Activated CD4-positive, alpha-beta T cell treated with anti-CD3 and anti-CD28 coated beads, Interleukin-2, amount 10 ng/mL, durations not matched to agents 7 days and 5 days (primary cell): ENCODE data around the gene ZMAT2. TPM values are rescaled to one million over a fixed set of nuclear protein-coding genes. Genes with fewer than 3 reads are reported as not detected.
"Not testable (repeated sequence)": the region's sequence is repeated elsewhere in the genome, so short reads cannot be mapped to it uniquely, and the experiment has no call there.

Source experiments
- CTCF ChIA-PET: fragments of 350-600 bp; sonication (Branson Sonifier 250); formaldehyde crosslinking; loops from one replicate; lab custom pipeline; 2021; ENCODE audit warnings: antibody characterized with exemption; lab: Charles Lee
- POLR2A ChIA-PET: fragments of 350-600 bp; sonication (Branson Sonifier 250); formaldehyde crosslinking; loops from one replicate; lab custom pipeline; 2021; ENCODE audit warnings: antibody characterized with exemption; lab: Charles Lee
- DNase-seq: peaks from one replicate; pipeline ENCODE4 v3.0.0-alpha.2; 2020
- H3K27ac Mint-ChIP-seq: one replicate; pipeline ENCODE4 v1.8.0; 2021; ENCODE audit warnings: mild to moderate bottlenecking, moderate library complexity, mixed read lengths
- H3K27me3 Mint-ChIP-seq: one replicate; pipeline ENCODE4 v1.8.0; 2021; ENCODE audit warnings: mixed read lengths
- H3K36me3 Mint-ChIP-seq: one replicate; pipeline ENCODE4 v1.8.0; 2021; ENCODE audit warnings: low read depth, mixed read lengths
- H3K4me1 Mint-ChIP-seq: one replicate; pipeline ENCODE4 v1.8.0; 2021; ENCODE audit warnings: mixed read lengths
- H3K4me3 Mint-ChIP-seq: one replicate; pipeline ENCODE4 v1.8.0; 2021; ENCODE audit warnings: mild to moderate bottlenecking, moderate library complexity, mixed read lengths
- H3K9me3 Mint-ChIP-seq: one replicate; pipeline ENCODE4 v1.8.0; 2021; ENCODE audit warnings: mixed read lengths
- total RNA-seq, 2 experiments: library from RNA; stranded (reverse); gene quantifications; one replicate each; pipeline ENCODE4 v1.2.3, GENCODE V29; 2021

Gene ZMAT2
- total RNA-seq, 2 experiments from 2014 or later, result 52.4 to 61.3 TPM

GRCh38 chr5:140674629-140675028 is 25.6 kb upstream of the ZMAT2 start:
- ChIA-PET POLR2A (interaction anchor here (0.5 to 1.2 kb wide), 4 partner anchors 13 to 231 kb away, joined by 3 to 4 read pairs (median 3); no protein-coding TSS in a partner anchor), CTCF (interaction anchor here (0.7 to 2.6 kb wide), 5 partner anchors 9 to 26 kb away, joined by 3 to 14 read pairs (median 4); partner anchors contain the start of gene ZMAT2)
- no peak for DNase-seq
- no peaks in the 10 kb centered on the region for H3K9me3 Mint-ChIP-seq
- H3K4me1 Mint-ChIP-seq, result peaks cover 6% of the 10 kb centered on the region
- H3K27me3 Mint-ChIP-seq, result no peaks in the 10 kb centered on the region
- H3K27ac Mint-ChIP-seq, result no peak overlapping the region
- peaks cover 58% of the 10 kb centered on the region for H3K36me3 Mint-ChIP-seq
- H3K4me3 Mint-ChIP-seq, result no peak overlapping the region

GRCh38 chr5:140677947-140678346 is 22.3 kb upstream of the ZMAT2 start:
- Mint-ChIP-seq H3K27me3 (no peaks in the 10 kb centered on the region), H3K36me3 (peaks cover 59% of the 10 kb centered on the region), H3K9me3 (no peaks in the 10 kb centered on the region), H3K4me1 (peaks cover 6% of the 10 kb centered on the region), H3K4me3 (no peak overlapping the region), H3K27ac (no peak overlapping the region)
- CTCF ChIA-PET, result interaction anchor here (1.2 to 1.9 kb wide), 4 partner anchors 10 to 33 kb away, joined by 3 to 6 read pairs (median 4); partner anchors contain the start of genes HARS1 and HARS2
- POLR2A ChIA-PET, result no interaction called here
- DNase-seq, result no peak

GRCh38 chr5:140678993-140679392 is 21.3 kb upstream of the ZMAT2 start:
- POLR2A ChIA-PET, result no interaction called here
- CTCF ChIA-PET, result interaction anchor here (0.6 to 1.7 kb wide), 4 partner anchors 11 to 579 kb away, joined by 3 to 6 read pairs (median 4); partner anchors contain the start of genes HARS1 and HARS2
- Mint-ChIP-seq H3K4me3 (no peak overlapping the region), H3K27me3 (no peaks in the 10 kb centered on the region), H3K36me3 (peaks cover 64% of the 10 kb centered on the region), H3K27ac (no peak overlapping the region), H3K9me3 (no peaks in the 10 kb centered on the region), H3K4me1 (peaks cover 6% of the 10 kb centered on the region)
- no peak for DNase-seq

DNA sequence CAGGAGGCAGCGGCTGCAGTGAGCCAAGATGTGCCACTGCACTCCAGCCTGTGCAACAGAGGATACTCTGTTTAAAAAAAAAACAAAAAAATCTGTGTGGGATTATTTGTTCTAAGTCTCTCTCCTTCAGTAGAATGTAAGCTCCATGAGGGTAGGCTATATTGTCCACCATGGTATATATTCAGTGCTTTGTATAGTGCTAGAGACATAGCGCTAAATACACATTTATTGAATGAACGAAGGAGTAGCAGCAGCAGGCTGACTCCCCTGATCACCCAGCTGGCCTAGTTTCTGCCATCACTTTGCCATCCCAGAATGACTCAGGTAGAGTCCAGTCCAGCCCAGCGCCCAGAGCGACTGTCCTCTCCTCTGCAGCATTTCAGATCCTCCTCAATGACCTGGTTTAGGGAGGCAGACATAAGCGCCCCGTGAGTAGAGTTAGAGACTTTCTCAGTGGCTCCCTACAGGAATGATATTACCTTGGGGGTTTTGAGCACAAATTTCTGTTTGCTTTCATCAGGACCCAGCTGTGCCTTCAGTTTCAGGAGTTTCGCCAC is 9.8 kb upstream of the ZMAT2 start:
- Mint-ChIP-seq H3K27ac (peak overlapping the region; percentile 97), H3K27me3 (no peaks in the 10 kb centered on the region), H3K9me3 (no peaks in the 10 kb centered on the region), H3K4me3 (peak overlapping the region; percentile 99), H3K36me3 (peaks cover 50% of the 10 kb centered on the region), H3K4me1 (peaks cover 44% of the 10 kb centered on the region)
- POLR2A ChIA-PET, result interaction anchor here (1.0 to 1.1 kb wide), 3 partner anchors 9 to 43 kb away, joined by 3 read pairs; partner anchors contain the start of genes IK and NDUFA2
- CTCF ChIA-PET, result interaction anchor here (0.7 to 3.3 kb wide), 11 partner anchors 10 to 161 kb away, joined by 3 to 14 read pairs (median 3); partner anchors contain the start of genes IK, NDUFA2 and ZMAT2
- DNase-seq, result no peak

GRCh38 chr5:140690941-140691924 is 9.0 kb upstream of the ZMAT2 start, which contains the start of the genes HARS1 and HARS2:
Gene HARS1 (minus strand): TSS chr5:140691370. CDS start chr5:140691304, 66 bp downstream.
Gene HARS2 (plus strand): TSS chr5:140691455. CDS start chr5:140691649, 194 bp downstream.
- peaks cover 44% of the 10 kb centered on the region for H3K4me1 Mint-ChIP-seq
- peak within 1 kb of the TSS; percentile 99 for H3K4me3 Mint-ChIP-seq
- peaks cover 56% of the 10 kb centered on the region for H3K36me3 Mint-ChIP-seq
- CTCF ChIA-PET, result interaction anchor here (0.7 to 3.3 kb wide), 10 partner anchors 9 to 162 kb away, joined by 3 to 14 read pairs (median 3); partner anchors contain the start of genes IK, NDUFA2 and ZMAT2
- H3K27ac Mint-ChIP-seq, result peak within 1 kb of the TSS; percentile 97
- no peaks in the 10 kb centered on the region for H3K27me3 Mint-ChIP-seq
- DNase-seq, result peak; percentile 87
- H3K9me3 Mint-ChIP-seq, result no peaks in the 10 kb centered on the region
- POLR2A ChIA-PET, result interaction anchor here (0.5 to 1.1 kb wide), 4 partner anchors 9 to 44 kb away, joined by 3 read pairs; partner anchors contain the start of genes IK and NDUFA2

- CTCF ChIA-PET, result interaction anchor here (0.9 to 1.2 kb wide), 2 partner anchors 17 to 348 kb away, joined by 3 to 4 read pairs; partner anchors contain the start of gene HBEGF
- POLR2A ChIA-PET, result no interaction called here
- Mint-ChIP-seq H3K4me1 (peaks cover 41% of the 10 kb centered on the region), H3K9me3 (no peaks in the 10 kb centered on the region), H3K27me3 (no peaks in the 10 kb centered on the region), H3K36me3 (peaks cover 68% of the 10 kb centered on the region), H3K4me3 (no peak overlapping the region), H3K27ac (no peak overlapping the region)
- DNase-seq, result no peak
These were observed 6.0 kb upstream of the ZMAT2 start for GRCh38 chr5:140694276-140694675.

GRCh38 chr5:140696891-140697492 is 3.3 kb upstream of the ZMAT2 start:
- peaks cover 69% of the 10 kb centered on the region for H3K36me3 Mint-ChIP-seq
- no peak overlapping the region for H3K4me3 Mint-ChIP-seq
- H3K27me3 Mint-ChIP-seq, result no peaks in the 10 kb centered on the region
- ChIA-PET CTCF (interaction anchor here (1.5 to 1.7 kb wide), 2 partner anchors 10 to 351 kb away, joined by 4 read pairs; no protein-coding TSS in a partner anchor), POLR2A (no interaction called here)
- peak overlapping the region; percentile 19 for H3K27ac Mint-ChIP-seq
- peaks cover 41% of the 10 kb centered on the region for H3K4me1 Mint-ChIP-seq
- H3K9me3 Mint-ChIP-seq, result no peaks in the 10 kb centered on the region
- no peak for DNase-seq

GRCh38 chr5:140707812-140708211 is 7.6 kb downstream of the ZMAT2 start:
- peaks cover 28% of the 10 kb centered on the region for H3K36me3 Mint-ChIP-seq
- POLR2A ChIA-PET, result interaction anchor here (0.6 kb wide), 1 partner anchor 305 kb away, joined by 3 read pairs; no protein-coding TSS in a partner anchor

GRCh38 chr5:140708787-140709186 is 8.5 kb downstream of the ZMAT2 start:
- POLR2A ChIA-PET, DNase-seq, H3K27me3 Mint-ChIP-seq, H3K27ac Mint-ChIP-seq, H3K4me3 Mint-ChIP-seq, H3K9me3 Mint-ChIP-seq: not testable (repeated sequence)
- CTCF ChIA-PET, result interaction anchor here (0.7 to 1.5 kb wide), 3 partner anchors 10 to 14 kb away, joined by 3 read pairs; no protein-coding TSS in a partner anchor
- H3K36me3 Mint-ChIP-seq, result peaks cover 20% of the 10 kb centered on the region
- H3K4me1 Mint-ChIP-seq, result peaks cover 26% of the 10 kb centered on the region

More at GRCh38 chr5:140707812-140708211, 7.6 kb downstream of the ZMAT2 start:
- CTCF ChIA-PET, result interaction anchor here (1.4 to 1.7 kb wide), 3 partner anchors 11 to 13 kb away, joined by 3 to 4 read pairs (median 3); no protein-coding TSS in a partner anchor
- Mint-ChIP-seq H3K27me3 (no peaks in the 10 kb centered on the region), H3K4me1 (peaks cover 21% of the 10 kb centered on the region), H3K4me3 (no peak overlapping the region), H3K27ac (no peak overlapping the region), H3K9me3 (no peaks in the 10 kb centered on the region)
- DNase-seq, result no peak

GRCh38 chr5:140710899-140711552 is 10.8 kb downstream of the ZMAT2 start:
- Mint-ChIP-seq H3K4me1 (peaks cover 26% of the 10 kb centered on the region), H3K27me3 (peaks cover 3% of the 10 kb centered on the region), H3K36me3 (peaks cover 5% of the 10 kb centered on the region), H3K4me3 (peak overlapping the region; percentile 92), H3K9me3 (no peaks in the 10 kb centered on the region), H3K27ac (peak overlapping the region; percentile 97)
- CTCF ChIA-PET, result interaction anchor here (0.7 to 1.9 kb wide), 11 partner anchors 9 to 466 kb away, joined by 3 to 6 read pairs (median 3); partner anchors contain the start of genes HARS1, HARS2, IK and NDUFA2
- POLR2A ChIA-PET, result interaction anchor here (0.7 to 0.9 kb wide), 2 partner anchors 20 to 25 kb away, joined by 3 read pairs; partner anchors contain the start of genes HARS1 and HARS2
- DNase-seq, result peak; percentile 88

- H3K27ac Mint-ChIP-seq, result no peak overlapping the region
- H3K4me1 Mint-ChIP-seq, result peaks cover 26% of the 10 kb centered on the region
- H3K4me3 Mint-ChIP-seq, result peak overlapping the region; percentile 92
- ChIA-PET POLR2A (interaction anchor here (0.7 to 0.9 kb wide), 2 partner anchors 21 to 26 kb away, joined by 3 read pairs; partner anchors contain the start of genes HARS1 and HARS2), CTCF (interaction anchor here (0.7 to 1.2 kb wide), 6 partner anchors 10 to 467 kb away, joined by 3 to 4 read pairs (median 3); partner anchors contain the start of genes IK, NDUFA2 and ZMAT2)
- no peak for DNase-seq
- H3K27me3 Mint-ChIP-seq, result peaks cover 3% of the 10 kb centered on the region
- no peaks in the 10 kb centered on the region for H3K36me3 Mint-ChIP-seq
- H3K9me3 Mint-ChIP-seq, result no peaks in the 10 kb centered on the region
These were observed 11.5 kb downstream of the ZMAT2 start for GRCh38 chr5:140711794-140712193.
